Astrocyte of the cerebellum (primary cell): ENCODE results near the gene MOB2.

Experiments
- DNase-seq: peaks from one replicate; pipeline ENCODE4 v3.0.0-alpha.2; 2011; ENCODE audit warnings: low read depth
- H3K4me3 ChIP-seq: 2 replicates; pipeline ENCODE4 v1.5.1; 2011; ENCODE audit warnings: mild to moderate bottlenecking, low read depth, low read length, moderate library complexity
- in situ Hi-C: cut with HindIII; loops from 2 replicates; pipeline ENCODE4 v1.10.0; 2017; ENCODE audit warnings: low sequenced_read_pairs
- TF ChIP-seq, protein P1 (sequence below): IDR thresholded peaks from 2 replicates; pipeline ENCODE4 v1.5.1; 2012; ENCODE audit warnings: low read length, low read depth, moderate library complexity, mild to moderate bottlenecking; ENCODE audit errors: missing control alignments

Gene MOB2

DNA sequence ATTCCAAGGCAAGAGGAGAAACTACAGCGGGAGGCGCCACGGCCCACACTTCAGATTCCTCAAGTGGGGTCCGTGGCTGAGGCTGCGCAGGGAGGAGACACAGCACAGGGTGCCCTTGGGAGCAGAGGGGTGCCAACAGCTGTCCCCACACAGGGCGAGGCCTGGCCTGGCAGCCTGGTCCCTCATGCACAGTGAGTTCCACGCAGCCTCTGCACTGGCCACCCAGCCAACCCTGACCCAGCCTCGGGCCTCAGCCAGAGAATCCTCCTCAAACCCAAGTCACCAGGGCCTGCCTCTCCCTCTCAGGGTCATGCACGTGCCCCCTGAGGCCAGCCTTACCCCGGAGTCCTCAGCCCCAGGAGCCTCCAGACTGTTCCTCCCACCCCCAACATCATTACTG, 22.4 kb upstream of the MOB2 start:
- TF ChIP-seq, protein P1, sequence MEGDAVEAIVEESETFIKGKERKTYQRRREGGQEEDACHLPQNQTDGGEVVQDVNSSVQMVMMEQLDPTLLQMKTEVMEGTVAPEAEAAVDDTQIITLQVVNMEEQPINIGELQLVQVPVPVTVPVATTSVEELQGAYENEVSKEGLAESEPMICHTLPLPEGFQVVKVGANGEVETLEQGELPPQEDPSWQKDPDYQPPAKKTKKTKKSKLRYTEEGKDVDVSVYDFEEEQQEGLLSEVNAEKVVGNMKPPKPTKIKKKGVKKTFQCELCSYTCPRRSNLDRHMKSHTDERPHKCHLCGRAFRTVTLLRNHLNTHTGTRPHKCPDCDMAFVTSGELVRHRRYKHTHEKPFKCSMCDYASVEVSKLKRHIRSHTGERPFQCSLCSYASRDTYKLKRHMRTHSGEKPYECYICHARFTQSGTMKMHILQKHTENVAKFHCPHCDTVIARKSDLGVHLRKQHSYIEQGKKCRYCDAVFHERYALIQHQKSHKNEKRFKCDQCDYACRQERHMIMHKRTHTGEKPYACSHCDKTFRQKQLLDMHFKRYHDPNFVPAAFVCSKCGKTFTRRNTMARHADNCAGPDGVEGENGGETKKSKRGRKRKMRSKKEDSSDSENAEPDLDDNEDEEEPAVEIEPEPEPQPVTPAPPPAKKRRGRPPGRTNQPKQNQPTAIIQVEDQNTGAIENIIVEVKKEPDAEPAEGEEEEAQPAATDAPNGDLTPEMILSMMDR = no peak
- in situ Hi-C loops = no loop called here
- no peak overlapping the region for H3K4me3 ChIP-seq
- DNase-seq = no peak

DNA sequence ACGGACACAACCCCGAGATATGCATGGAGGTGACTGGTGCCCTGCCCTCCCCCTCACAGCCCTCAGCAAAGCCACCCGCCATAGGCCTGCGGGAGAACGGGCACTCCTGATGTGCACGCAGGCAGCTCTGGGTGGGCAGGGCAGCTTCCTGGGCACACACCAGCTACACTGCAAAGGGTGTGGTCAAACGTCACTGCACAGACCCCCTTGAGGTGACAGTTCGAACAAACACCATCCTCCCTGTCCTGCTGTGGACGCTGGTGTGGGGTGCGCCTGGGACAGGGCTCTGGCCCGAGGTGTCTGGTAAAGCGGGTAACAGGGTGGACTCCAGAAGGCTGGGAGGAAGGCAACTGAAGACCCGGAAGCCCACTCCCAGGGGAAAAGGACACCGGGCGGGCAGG, 21.9 kb upstream of the MOB2 start:
- no peak for DNase-seq
- no peak overlapping the region for H3K4me3 ChIP-seq
- in situ Hi-C loops = no loop called here
- TF ChIP-seq, protein P1 = no peak

DNA sequence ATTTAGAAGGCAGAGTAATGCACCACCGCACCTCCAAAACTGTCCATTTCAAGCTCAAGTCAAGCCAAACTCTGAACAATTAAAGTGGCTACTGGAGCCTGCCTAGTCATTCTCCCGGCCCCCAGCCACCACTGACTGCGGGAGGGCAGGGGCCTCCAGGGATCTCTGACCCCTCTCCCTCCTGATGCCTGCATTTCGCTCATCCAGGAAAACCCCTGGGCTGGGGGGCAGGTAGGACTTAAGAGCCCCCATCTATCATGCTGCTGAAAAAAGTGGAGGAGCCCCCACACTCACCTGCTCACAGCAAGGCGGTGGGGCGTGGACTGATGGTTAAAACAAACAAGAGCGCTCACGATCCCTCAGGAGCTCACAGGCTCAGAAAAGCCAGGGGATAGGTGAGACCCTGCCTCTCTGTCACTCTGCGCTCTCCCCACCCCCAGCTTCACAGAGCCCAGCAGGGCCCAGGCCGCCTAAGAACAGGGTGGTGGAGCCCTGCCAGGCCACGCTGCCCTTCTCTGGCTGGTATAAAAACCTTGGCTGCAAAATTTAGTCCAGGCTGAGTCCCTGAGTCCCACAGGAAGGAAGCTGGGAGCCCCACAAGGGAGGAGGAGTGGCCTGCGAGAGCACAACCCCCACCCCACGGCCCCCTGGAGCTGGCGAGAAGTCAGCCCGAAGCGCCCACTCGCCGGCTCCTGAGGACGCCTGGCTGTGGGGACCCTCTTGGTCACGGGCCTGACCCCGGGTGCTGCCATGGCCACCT, 21.0 kb upstream of the MOB2 start:
- H3K4me3 ChIP-seq = no peak overlapping the region
- in situ Hi-C loops = no loop called here
- TF ChIP-seq, protein P1 = no peak
- DNase-seq = no peak

DNA sequence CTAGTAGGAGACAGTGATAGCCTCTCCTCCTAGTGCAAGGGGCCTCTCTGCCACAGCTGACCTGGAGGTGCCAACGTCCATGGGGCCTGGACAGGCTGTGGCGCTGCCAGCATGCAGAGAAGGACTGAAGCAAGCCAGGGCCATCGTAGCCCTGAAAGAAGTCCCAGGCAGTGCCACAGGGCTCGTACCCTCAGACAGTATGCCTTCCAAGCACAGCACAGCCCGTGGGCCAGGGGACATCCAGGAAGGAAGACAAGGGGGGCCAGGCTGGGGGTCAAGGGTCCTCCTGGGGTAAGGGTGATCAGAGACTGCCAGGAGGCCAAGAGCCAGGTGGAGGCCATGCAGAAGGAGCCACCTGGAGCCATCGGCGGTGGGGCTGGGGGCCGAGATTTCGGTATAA, 20.4 kb upstream of the MOB2 start:
- no peak for DNase-seq
- in situ Hi-C loops = no loop called here
- TF ChIP-seq, protein P1 = no peak

DNA sequence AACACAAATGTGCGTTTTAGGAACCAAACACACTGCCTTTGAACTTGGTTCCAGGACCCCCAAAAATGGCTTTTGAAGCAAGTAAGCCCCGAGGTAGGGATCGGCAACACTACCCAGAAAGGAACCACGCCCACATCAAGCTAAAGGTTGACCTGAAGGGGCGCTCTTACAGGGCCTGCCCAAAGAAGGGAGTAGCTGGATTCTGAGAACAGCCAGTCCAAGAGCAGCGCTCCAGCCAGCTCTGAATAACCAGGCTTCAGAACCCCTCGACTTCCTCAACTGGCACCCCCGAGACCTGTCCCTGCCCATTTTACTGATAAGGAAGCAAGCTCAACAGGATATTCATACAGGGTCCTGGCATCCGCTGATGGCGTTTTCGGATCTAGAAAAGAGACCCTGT, 18.9 kb upstream of the MOB2 start:
- no peak overlapping the region for H3K4me3 ChIP-seq
- in situ Hi-C loops = no loop called here
- DNase-seq = no peak
- TF ChIP-seq, protein P1 = no peak

More for the DNA sequence above, 20.4 kb upstream of the MOB2 start:
- H3K4me3 ChIP-seq = no peak overlapping the region

DNA sequence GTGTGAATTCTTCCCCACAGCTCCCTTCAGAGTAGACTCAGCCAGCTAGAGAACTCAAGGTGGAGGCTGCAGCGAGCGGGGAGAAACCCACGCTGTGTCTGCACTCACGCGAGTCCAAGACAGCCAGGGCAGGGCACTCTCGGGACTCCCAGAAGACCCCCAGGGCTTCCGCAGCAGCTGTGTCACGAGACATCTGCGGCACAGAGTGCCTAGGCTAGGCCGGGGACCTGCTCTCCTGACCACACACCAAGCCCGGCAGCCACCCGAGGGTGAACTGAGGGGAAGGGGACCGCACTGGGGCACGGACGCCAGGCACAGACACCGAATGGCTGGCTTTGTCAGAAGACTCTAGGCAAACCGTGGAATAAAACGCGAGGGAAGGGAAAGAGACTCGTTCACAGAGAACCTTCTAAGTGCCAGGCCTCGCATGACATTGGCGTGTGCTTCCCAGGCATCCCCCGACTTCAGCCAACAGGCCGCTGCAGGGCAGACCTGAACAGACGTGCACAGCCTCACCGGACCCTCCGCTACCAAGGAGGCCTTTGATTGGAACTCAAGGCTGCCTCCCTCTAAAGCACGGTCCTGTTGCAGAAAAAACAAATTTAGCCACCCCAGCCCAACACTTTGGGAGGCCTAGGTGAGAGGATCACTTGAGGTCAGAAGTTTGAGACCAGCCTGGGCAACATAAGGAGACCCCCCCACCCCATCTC, 18.2 kb upstream of the MOB2 start:
- TF ChIP-seq, protein P1 = no peak
- in situ Hi-C loops = no loop called here
- no peak overlapping the region for H3K4me3 ChIP-seq
- no peak for DNase-seq
